CD4-positive, alpha-beta T cell treated with Interleukin-6 at 100 ng/mL for 8 hours (primary cell): ENCODE measurements around the gene DENND10.
"Not testable (repeated sequence)": the region's sequence is repeated elsewhere in the genome, so short reads cannot be mapped to it uniquely, and the experiment has no call there.

ENCODE experiments used
- DNase-seq: peaks from one replicate; pipeline ENCODE4 v3.0.0-alpha.2; 2020; ENCODE audit warnings: mixed read lengths, low spot score

The DENND10 gene

GRCh38 chr10:119174109-119174508 lies 70.2 kb downstream of the DENND10 start:
- no peak for DNase-seq

- DNase-seq: no peak
Measured at GRCh38 chr10:119176166-119176565, 72.3 kb downstream of the DENND10 start.

GRCh38 chr10:119177708-119178371 lies 73.9 kb downstream of the DENND10 start:
- DNase-seq: no peak

- DNase-seq: peak; percentile 90
Measured at GRCh38 chr10:119178372-119179119, 74.6 kb downstream of the DENND10 start, which contains the start of gene PRDX3. PRDX3 (minus strand) TSS chr10:119178812; CDS start chr10:119178790, 22 bp downstream.

- DNase-seq: not testable (repeated sequence)
Measured at GRCh38 chr10:119180850-119181400, 77.0 kb downstream of the DENND10 start.

GRCh38 chr10:119183664-119184412 lies 79.9 kb downstream of the DENND10 start:
- no peak for DNase-seq
